Lung (tissue), 12 donors: ENCODE data around the gene ZMYND10. TPM values are rescaled to one million over a fixed set of nuclear protein-coding genes. Genes with fewer than 3 reads are reported as not detected.
A peak's percentile ranks its signal among the peaks of the same experiment; 100 is the strongest.

ENCODE experiments used
- ATAC-seq: fragments of 200-7000 bp; cut with Tn5 transposase; one replicate; pipeline ENCODE4 v1.9.1; 2020; ENCODE audit warnings: moderate number of reproducible peaks; ENCODE audit not compliant: insufficient read depth, low FRiP score
- DNase-seq, 3 donors: peaks; one replicate each; pipeline ENCODE4 v3.0.0-alpha.2; 2013 to 2017
- H3K27ac ChIP-seq, 2 donors: one replicate each; pipeline ENCODE4 v1.5.1; 2013; ENCODE audit warnings: mild to moderate bottlenecking in 2 of 2, moderate library complexity in 2 of 2, control low read depth in 1 of 2, inconsistent platforms in 1 of 2, low read depth in 1 of 2, low read length in 1 of 2
- H3K27me3 ChIP-seq, 3 donors: one replicate each; pipeline ENCODE4 v1.5.1; 2013; ENCODE audit warnings: low read length in 2 of 3; ENCODE audit not compliant: control insufficient read depth in 3 of 3, insufficient read depth in 3 of 3
- H3K36me3 ChIP-seq, 4 donors: one replicate each; pipeline ENCODE4 v1.5.1; 2013; ENCODE audit warnings: low read length in 4 of 4, mild to moderate bottlenecking in 1 of 4, moderate library complexity in 1 of 4; ENCODE audit not compliant: control insufficient read depth in 4 of 4, insufficient read depth in 4 of 4
- H3K4me1 ChIP-seq, 5 donors: one replicate each; pipeline ENCODE4 v1.5.1; 2013; ENCODE audit warnings: low read length in 5 of 5, mild to moderate bottlenecking in 2 of 5, moderate library complexity in 1 of 5; ENCODE audit not compliant: control insufficient read depth in 5 of 5, insufficient read depth in 5 of 5
- H3K4me3 ChIP-seq: one replicate; pipeline ENCODE4 v1.5.1; 2013; ENCODE audit warnings: mild to moderate bottlenecking, control low read depth, moderate library complexity
- H3K9ac ChIP-seq, 2 donors: one replicate each; pipeline ENCODE4 v1.5.1; 2013; ENCODE audit warnings: low read length in 2 of 2, control low read depth in 1 of 2; ENCODE audit not compliant: insufficient read depth in 1 of 2
- H3K9me3 ChIP-seq, 4 donors: one replicate each; pipeline ENCODE4 v1.5.1; 2013; ENCODE audit warnings: low read length in 3 of 4, mild to moderate bottlenecking in 1 of 4, moderate library complexity in 1 of 4; ENCODE audit not compliant: control insufficient read depth in 4 of 4, insufficient read depth in 3 of 4
- WGBS, 2 donors: extraction: QIAGEN DNeasy Blood & Tissue Kit; methylation state at CpG; one replicate each; pipeline ENCODE4 v1.1.7; 2013; 5-methylcytosine and 5-hydroxymethylcytosine counted together
- polyA plus RNA-seq, 2 donors: library from polyadenylated mRNA; stranded (reverse); fragments of 200-250 nt; gene quantifications; one replicate each; pipeline ENCODE4 v1.2.1, GENCODE V29; 2013
- total RNA-seq, 2 donors: library from RNA; depleted of rRNA in 1 of 2; stranded (reverse); fragments of >200 nt in 1 of 2; gene quantifications; one replicate each; pipeline ENCODE4 v1.2.1, GENCODE V29; 2014 to 2021
- TF ChIP-seq, protein P1 (sequence below): IDR thresholded peaks from 2 replicates; pipeline ENCODE4 v1.5.1; 2012; ENCODE audit warnings: mild to moderate bottlenecking; ENCODE audit errors: control extremely low read depth, extremely low read depth
- donor health status: control.
- donor health status: control.
- donor health status: Bipolar disorder and iron deficiency.
- donor health status: healthy.
- donor health status: DM: yes; HTN: yes; CAD: no.

ZMYND10 gene
- total and polyA plus RNA-seq, 4 donors, result 31.4 to 117 (median 62.4) TPM

DNA sequence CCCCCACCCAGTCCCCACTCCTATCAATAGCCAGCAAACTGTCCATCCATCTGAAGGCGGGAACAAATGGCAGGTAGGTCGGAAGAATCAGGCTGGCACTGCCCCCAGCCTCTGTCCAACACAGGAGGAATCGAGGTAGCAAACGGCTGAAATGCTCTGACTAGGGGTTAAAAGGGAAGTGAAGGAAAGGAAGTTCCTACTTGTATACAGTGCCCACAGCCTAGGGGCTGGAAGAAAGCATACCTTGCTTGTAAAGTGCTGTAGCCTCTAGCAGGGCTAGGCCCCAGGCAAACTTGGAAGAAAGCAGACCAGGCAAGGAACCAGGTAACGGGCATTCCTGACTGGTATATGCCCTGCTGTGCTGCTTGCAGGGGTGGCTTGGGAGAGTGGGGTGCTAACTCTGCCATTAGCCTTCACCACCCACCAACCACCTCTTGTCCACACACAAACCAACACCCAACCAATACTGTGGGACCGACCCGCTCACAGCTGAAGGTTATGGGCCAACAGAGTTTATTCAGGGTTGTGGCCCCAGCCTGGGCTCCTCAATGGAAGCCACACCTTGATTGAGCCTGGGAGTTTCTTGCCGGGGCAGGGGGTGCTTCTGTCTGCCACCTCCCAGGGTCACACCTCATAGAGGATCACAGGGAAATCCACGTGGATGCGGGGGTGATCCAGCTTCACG is 19.9 kb downstream of the ZMYND10 start:
- H3K4me1 ChIP-seq, result peaks cover 2 to 36% (median 13%) of the 10 kb centered on the region in 5 donors
- 83% methylated on average over 11 of the region's 11 CpGs for WGBS, 2 donors
- H3K9ac ChIP-seq, result no peak overlapping the region
- TF ChIP-seq, protein P1, sequence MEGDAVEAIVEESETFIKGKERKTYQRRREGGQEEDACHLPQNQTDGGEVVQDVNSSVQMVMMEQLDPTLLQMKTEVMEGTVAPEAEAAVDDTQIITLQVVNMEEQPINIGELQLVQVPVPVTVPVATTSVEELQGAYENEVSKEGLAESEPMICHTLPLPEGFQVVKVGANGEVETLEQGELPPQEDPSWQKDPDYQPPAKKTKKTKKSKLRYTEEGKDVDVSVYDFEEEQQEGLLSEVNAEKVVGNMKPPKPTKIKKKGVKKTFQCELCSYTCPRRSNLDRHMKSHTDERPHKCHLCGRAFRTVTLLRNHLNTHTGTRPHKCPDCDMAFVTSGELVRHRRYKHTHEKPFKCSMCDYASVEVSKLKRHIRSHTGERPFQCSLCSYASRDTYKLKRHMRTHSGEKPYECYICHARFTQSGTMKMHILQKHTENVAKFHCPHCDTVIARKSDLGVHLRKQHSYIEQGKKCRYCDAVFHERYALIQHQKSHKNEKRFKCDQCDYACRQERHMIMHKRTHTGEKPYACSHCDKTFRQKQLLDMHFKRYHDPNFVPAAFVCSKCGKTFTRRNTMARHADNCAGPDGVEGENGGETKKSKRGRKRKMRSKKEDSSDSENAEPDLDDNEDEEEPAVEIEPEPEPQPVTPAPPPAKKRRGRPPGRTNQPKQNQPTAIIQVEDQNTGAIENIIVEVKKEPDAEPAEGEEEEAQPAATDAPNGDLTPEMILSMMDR, result no peak
- no peak for DNase-seq
- no peak overlapping the region for H3K27ac ChIP-seq
- no peaks in the 10 kb centered on the region for H3K27me3 ChIP-seq
- no peak for ATAC-seq
- no peak overlapping the region for H3K4me3 ChIP-seq
- peaks cover 12 to 26% (median 16%) of the 10 kb centered on the region in 4 donors for H3K36me3 ChIP-seq
- H3K9me3 ChIP-seq, result no peaks in the 10 kb centered on the region

DNA sequence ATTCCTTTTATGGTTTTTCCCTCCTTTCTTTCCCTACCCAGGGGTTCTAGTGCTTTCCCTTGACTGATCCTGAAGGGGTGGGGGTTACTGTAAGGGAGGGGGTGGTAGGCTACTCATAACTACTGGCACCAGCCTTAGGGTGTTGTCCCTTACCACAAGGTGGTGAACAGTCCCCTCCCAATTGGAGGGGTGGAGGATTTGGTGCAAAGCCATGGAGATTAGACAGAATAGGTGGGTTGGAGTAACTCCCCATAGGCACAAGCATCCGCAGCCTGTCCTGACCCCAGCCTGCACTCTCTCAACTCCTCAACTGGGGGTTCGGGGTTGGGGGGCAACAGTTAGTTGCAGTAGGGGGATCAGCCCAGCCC is 20.4 kb downstream of the ZMYND10 start:
- no peak for ATAC-seq
- TF ChIP-seq, protein P1, result no peak
- Histone ChIP-seq H3K9me3 (no peaks in the 10 kb centered on the region), H3K9ac (no peak overlapping the region), H3K27me3 (no peaks in the 10 kb centered on the region), H3K4me1 (peaks cover 2 to 41% (median 13%) of the 10 kb centered on the region in 5 donors), H3K36me3 (peaks cover 6 to 21% (median 11%) of the 10 kb centered on the region in 4 donors), H3K27ac (no peak overlapping the region), H3K4me3 (no peak overlapping the region)
- WGBS, 2 donors, result 81 to 95% methylated on average over 2 of the region's 2 CpGs
- no peak for DNase-seq

DNA sequence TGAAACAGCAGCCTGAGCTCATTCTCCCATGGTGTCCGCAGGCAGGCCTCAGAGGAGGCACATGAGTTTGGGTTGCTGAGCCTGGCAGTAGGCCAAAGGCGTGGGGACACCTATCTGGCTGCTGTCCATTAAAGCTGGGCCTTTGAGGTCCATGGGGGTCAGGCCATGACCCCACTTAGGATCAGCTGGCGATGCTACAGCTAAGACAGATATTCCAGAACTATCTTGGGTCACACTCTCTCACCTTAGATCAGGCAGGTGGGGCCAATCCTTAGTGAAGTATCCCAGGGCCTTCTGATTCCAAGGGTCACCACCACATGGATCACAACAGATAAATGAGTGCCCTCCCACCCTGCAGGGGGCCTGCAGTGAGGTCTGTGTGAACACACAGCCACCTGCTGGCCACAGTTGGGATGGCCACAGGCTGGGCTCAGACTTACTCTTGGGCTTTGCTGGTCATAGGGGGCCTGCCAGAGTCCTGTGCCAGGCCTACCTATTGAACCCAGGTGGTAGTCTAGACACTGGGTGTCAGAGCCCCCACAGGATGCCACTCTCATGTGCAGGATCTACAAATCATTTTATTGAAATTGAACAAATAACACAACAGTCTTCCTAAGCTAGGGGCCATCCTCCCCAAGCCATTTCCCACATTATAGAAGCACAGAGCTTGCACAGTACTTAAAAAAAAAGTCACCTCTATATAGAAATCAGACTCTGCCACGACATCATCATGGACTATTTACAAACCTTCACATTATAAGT is 21.0 kb downstream of the ZMYND10 start:
- Histone ChIP-seq H3K4me1 (peaks cover 2 to 47% (median 17%) of the 10 kb centered on the region in 5 donors), H3K4me3 (no peak overlapping the region), H3K27ac (peak overlapping the region; percentile 64 to 94)

More for the DNA sequence above, 21.0 kb downstream of the ZMYND10 start:
- ATAC-seq (no peak), DNase-seq (peak; percentile 63 to 73 (median 72))
- TF ChIP-seq, protein P1, result peak; percentile 69
- H3K9ac ChIP-seq, result no peak overlapping the region
- no peaks in the 10 kb centered on the region for H3K27me3 ChIP-seq
- H3K9me3 ChIP-seq, result no peaks in the 10 kb centered on the region
- 42 to 56% methylated on average over 4 of the region's 4 CpGs for whole genome bisulfite sequencing, 2 donors
- peaks cover under 1 to 15% (median 6%) of the 10 kb centered on the region in 4 donors for H3K36me3 ChIP-seq
